ENCODE measurements around the gene UEVLD.

UEVLD gene

DNA sequence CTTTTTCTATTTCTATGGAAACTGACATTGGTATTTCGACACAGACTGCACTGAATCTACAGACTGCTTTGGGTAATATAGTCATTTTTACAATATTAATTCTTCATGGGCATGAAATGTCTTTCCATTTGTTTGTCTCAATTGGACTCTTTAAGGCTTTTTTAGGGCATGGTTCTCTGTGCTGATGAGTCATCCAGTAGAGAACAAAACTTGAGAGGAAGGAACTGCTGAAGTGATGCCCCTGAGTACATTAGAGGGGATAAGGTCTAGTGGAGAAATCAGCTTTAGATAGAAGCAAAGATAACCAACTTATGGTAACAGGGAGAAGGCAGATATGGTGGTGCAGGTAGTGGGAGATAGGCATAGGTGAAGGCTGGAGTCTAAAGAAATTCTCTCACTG, 86.9 kb downstream of the UEVLD start:
- no peaks in the 10 kb centered on the region for H3K27me3 Mint-ChIP-seq (ENCODE audit: low read depth)
- H3K27ac Mint-ChIP-seq = no peak overlapping the region
- no peaks in the 10 kb centered on the region for H3K9me3 Mint-ChIP-seq
- no peaks in the 10 kb centered on the region for H3K4me1 Mint-ChIP-seq (ENCODE audit: low read depth)
- H3K4me3 Mint-ChIP-seq = no peak overlapping the region
- no peak for DNase-seq (ENCODE audit: low spot score)
- peaks cover 47% of the 10 kb centered on the region for H3K36me3 Mint-ChIP-seq (ENCODE audit: low read depth)

DNA sequence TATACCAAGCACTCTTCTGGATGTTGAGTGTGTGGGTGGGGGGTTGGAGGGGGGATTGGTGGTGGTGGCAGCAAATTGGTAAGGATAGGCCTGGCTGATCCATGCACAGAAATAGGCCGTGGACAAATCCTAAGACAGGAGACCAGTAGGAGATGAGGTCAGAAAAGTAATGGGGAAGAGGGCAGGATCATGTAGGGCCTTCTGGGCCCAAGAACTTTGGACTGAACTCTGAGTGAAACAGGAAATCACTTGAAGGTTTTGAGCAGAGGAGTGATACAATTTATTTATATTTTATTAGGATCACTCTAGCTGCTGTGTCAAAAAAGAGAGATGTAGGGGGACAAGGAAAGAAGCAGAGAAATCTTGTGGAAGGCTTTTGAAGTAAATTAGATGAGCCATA, 90.5 kb downstream of the UEVLD start:
- H3K27ac Mint-ChIP-seq = no peak overlapping the region
- H3K4me1 Mint-ChIP-seq (ENCODE audit: low read depth) = no peaks in the 10 kb centered on the region
- H3K4me3 Mint-ChIP-seq = no peak overlapping the region
- no peaks in the 10 kb centered on the region for H3K27me3 Mint-ChIP-seq (ENCODE audit: low read depth)
- no peak for DNase-seq (ENCODE audit: low spot score)
- peaks cover 43% of the 10 kb centered on the region for H3K36me3 Mint-ChIP-seq (ENCODE audit: low read depth)
- H3K9me3 Mint-ChIP-seq = no peaks in the 10 kb centered on the region

DNA sequence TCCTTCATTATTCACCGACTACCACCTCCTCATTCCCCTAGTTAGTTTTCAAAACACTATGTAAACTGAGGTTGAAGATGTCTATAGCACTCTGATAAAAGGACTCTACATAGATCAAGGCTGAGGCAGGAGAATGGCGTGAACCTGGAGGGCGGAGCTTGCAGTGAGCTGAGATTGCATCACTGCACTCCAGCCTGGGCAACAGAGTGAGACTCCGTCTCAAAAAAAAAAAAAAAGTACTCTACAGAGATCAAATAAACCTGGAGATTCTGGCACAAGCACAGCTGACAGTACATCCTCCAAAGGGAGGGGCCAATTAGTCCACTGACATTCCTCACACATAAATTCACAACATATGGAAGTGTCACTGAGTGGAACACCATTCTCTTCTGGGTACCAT, 92.8 kb downstream of the UEVLD start:
- no peak for DNase-seq (ENCODE audit: low spot score)
- Mint-ChIP-seq H3K4me1 (ENCODE audit: low read depth) (no peaks in the 10 kb centered on the region), H3K9me3 (no peaks in the 10 kb centered on the region), H3K27ac (no peak overlapping the region), H3K36me3 (ENCODE audit: low read depth) (peaks cover 25% of the 10 kb centered on the region), H3K4me3 (no peak overlapping the region), H3K27me3 (ENCODE audit: low read depth) (no peaks in the 10 kb centered on the region)

DNA sequence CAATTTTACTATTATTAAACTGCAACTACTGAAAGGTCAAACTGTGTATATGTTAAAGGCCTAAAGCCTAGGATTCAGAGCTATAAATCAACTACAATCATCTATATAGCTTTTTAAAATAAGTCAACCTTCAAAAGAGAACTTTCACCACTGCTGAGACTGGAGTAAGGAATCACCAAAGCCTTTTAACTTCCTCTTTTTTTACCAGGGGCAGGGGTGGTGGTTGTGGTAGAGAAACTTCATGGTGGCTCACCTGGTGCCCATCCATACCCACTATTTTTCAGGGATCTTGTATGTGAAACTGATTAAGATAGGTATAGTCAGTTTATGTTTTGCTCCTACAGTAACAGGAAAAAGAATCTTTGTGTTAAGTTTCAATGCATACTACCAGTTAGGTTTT, 93.3 kb downstream of the UEVLD start:
- Mint-ChIP-seq H3K9me3 (no peaks in the 10 kb centered on the region), H3K27me3 (ENCODE audit: low read depth) (no peaks in the 10 kb centered on the region), H3K4me3 (no peak overlapping the region), H3K27ac (no peak overlapping the region), H3K4me1 (ENCODE audit: low read depth) (no peaks in the 10 kb centered on the region), H3K36me3 (ENCODE audit: low read depth) (peaks cover 26% of the 10 kb centered on the region)
- no peak for DNase-seq (ENCODE audit: low spot score)

DNA sequence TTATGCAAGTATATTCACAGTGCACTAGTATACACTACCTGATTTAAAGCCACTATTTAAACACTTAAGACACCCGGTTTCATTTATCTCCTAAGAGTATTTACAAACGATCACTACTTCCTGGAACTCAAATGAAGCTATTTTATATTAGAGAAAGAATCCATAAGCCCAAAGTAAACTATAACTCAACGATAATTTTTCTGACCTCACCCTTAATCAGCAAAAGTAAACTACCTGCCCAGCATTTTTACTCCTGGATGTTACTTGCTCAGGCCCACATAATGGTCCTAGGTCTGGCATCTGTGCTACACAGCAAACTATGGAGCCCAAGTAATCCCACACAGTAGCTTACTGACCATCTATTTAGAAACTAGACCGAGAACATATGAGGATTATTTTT, 95.2 kb downstream of the UEVLD start:
- Mint-ChIP-seq H3K4me1 (ENCODE audit: low read depth) (no peaks in the 10 kb centered on the region), H3K4me3 (no peak overlapping the region), H3K9me3 (no peaks in the 10 kb centered on the region), H3K27ac (no peak overlapping the region), H3K36me3 (ENCODE audit: low read depth) (peaks cover 21% of the 10 kb centered on the region), H3K27me3 (ENCODE audit: low read depth) (no peaks in the 10 kb centered on the region)
- DNase-seq (ENCODE audit: low spot score) = no peak

DNA sequence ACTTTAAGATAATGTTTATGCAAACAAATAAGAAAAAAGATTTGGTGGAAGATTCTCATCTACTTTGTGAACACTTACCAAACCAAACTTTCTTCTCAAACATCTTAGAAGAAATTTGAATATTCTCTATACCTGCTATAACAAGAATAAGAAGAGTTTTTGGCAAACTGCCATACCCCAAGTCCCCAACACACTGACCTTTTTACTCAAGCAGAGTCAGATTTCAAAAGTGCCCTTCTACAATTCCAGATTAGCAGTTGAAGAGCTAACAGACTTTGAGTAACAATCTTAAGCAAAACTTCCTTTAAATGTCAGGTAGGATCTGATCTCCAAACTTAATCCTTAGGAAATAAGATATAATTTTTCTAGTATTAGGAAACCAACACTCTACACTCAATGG, 95.6 kb downstream of the UEVLD start:
- Mint-ChIP-seq H3K4me1 (ENCODE audit: low read depth) (no peaks in the 10 kb centered on the region), H3K36me3 (ENCODE audit: low read depth) (peaks cover 21% of the 10 kb centered on the region), H3K9me3 (no peaks in the 10 kb centered on the region), H3K27ac (no peak overlapping the region), H3K4me3 (no peak overlapping the region), H3K27me3 (ENCODE audit: low read depth) (no peaks in the 10 kb centered on the region)
- DNase-seq (ENCODE audit: low spot score) = no peak

DNA sequence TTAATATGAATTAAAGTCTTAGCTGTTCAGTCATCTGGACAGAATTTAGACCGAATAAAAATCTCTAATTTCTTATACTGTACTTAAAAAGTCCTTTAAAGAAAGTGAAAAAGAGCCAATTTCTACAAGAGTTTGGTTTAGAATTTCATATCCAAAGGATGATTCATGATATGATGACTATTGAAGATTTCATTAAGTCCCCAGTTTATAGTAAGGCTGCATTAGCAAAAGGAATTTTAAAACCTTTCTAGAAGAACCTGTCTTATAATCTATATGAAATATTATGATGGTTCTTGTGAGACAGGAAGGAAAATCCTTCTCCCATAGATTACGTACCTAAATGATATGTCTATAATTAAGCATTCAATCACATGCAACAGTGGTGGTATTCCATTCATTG, 96.6 kb downstream of the UEVLD start:
- DNase-seq (ENCODE audit: low spot score) = no peak
- H3K27me3 Mint-ChIP-seq (ENCODE audit: low read depth) = no peaks in the 10 kb centered on the region
- no peak overlapping the region for H3K27ac Mint-ChIP-seq
- no peaks in the 10 kb centered on the region for H3K9me3 Mint-ChIP-seq
- H3K36me3 Mint-ChIP-seq (ENCODE audit: low read depth) = peaks cover 24% of the 10 kb centered on the region
- no peak overlapping the region for H3K4me3 Mint-ChIP-seq
- H3K4me1 Mint-ChIP-seq (ENCODE audit: low read depth) = no peaks in the 10 kb centered on the region

DNA sequence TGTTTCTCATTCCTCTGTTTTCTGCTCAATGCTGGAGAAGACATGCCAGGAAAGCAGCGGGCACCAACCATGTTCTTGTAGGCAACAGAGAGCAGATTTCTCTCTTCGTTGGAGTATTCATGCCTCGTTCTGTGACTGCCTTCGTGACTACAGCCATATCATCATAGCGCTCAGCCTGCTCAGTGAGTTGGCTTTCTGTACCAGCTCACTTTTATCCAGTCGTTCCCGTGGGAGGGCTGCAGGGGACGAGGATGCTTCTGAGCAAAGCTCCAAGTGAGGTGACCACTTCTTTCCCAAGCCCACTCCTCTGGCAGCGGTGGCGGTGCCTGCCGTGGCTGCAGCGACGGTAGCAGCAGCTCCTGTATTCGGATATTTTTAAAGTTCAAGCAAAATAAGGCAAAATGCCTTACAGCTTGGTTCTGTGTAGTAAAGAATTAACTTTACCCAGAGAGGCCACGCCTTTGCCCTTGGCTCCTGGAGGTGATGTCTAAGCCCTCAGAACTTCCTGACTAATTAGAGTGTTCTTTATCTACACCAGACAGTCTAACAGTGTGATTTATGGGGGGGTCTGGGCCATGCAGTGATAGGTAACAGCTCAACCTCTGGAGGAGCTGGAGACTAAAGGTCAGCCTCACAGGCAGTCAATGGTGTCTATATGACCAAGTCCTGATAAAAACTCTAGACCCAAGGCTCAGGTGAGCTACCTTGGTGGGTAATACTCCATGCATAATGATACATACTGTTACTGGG, 97.6 kb downstream of the UEVLD start:
- H3K27me3 Mint-ChIP-seq (ENCODE audit: low read depth) = no peaks in the 10 kb centered on the region
- H3K27ac Mint-ChIP-seq = no peak overlapping the region
- H3K4me3 Mint-ChIP-seq = no peak overlapping the region
- H3K9me3 Mint-ChIP-seq = no peaks in the 10 kb centered on the region
- no peaks in the 10 kb centered on the region for H3K4me1 Mint-ChIP-seq (ENCODE audit: low read depth)
- DNase-seq (ENCODE audit: low spot score) = no peak
- H3K36me3 Mint-ChIP-seq (ENCODE audit: low read depth) = peaks cover 24% of the 10 kb centered on the region

DNA sequence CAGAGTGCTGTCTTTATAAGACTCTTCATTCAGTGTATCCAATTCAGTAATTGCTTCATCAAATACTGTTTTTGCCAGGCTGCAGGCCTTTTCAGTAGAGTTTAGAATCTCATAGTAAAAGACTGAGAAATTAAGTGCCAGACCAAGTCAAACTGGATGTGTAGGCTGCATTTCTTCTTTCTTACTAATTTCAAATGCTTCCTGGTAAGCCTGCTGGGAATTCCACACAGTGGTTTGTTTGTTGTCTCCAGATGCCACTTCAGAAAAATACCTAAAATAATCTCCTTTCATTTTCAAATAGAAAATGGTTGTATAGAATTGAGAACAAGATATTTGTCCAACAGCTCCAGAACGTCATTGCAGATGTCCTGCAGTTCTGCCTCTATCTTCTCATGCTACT, 98.2 kb downstream of the UEVLD start:
- H3K9me3 Mint-ChIP-seq = no peaks in the 10 kb centered on the region
- peaks cover 24% of the 10 kb centered on the region for H3K36me3 Mint-ChIP-seq (ENCODE audit: low read depth)
- H3K4me3 Mint-ChIP-seq = no peak overlapping the region
- H3K27ac Mint-ChIP-seq = no peak overlapping the region
- no peak for DNase-seq (ENCODE audit: low spot score)
- H3K4me1 Mint-ChIP-seq (ENCODE audit: low read depth) = no peaks in the 10 kb centered on the region
- no peaks in the 10 kb centered on the region for H3K27me3 Mint-ChIP-seq (ENCODE audit: low read depth)

DNA sequence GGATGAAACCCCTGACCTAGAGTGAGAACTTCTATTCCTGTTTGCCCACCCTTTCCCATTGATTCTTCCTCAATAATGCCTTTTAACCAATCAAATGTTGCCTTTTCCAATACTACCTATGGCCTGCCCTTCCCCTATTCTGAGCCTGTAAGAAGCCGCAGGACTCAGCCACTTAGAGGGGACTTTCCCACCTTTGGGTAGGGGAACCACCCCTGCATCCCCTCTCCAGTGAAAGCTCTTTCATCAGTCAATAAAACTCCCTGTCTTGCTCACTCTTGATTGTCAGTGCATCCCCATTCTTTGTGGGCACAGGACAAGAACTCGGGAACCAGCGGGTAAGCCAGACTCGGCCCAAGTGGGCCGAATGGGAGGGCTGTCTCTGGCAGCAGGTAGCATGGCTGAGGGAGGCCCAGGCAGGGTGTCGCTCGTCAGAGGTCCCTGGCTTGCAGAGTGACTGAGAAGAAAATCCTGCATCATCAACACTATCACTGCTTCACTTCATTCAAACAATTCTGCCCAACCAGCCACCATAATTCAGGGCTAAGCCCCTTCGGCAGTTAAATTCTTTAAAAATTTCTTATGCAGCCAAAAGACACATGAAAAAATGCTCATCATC, 102.5 kb downstream of the UEVLD start:
- no peaks in the 10 kb centered on the region for H3K9me3 Mint-ChIP-seq
- H3K36me3 Mint-ChIP-seq (ENCODE audit: low read depth) = peaks cover 53% of the 10 kb centered on the region
- H3K27ac Mint-ChIP-seq = no peak overlapping the region
- H3K4me3 Mint-ChIP-seq = no peak overlapping the region
- H3K27me3 Mint-ChIP-seq (ENCODE audit: low read depth) = no peaks in the 10 kb centered on the region
- H3K4me1 Mint-ChIP-seq (ENCODE audit: low read depth) = no peaks in the 10 kb centered on the region
- DNase-seq (ENCODE audit: low spot score) = no peak
